Measurements from ENCODE around the gene CYP3A5.

GRCh38 chr7:99652671-99653070, 27.1 kb downstream of the CYP3A5 start:
- TF ChIP-seq CTCF (conservative IDR thresholded peaks at IDR 0.05) (no peak), EZH2 (IDR thresholded peaks at IDR 0.05; ENCODE audit: low read depth) (no peak)
